ENCODE results near the gene CYSRT1. TPM values are rescaled to one million over a fixed set of nuclear protein-coding genes. Genes with fewer than 3 reads are reported as not detected.

CYSRT1 gene
- total and polyA plus RNA-seq, 2 donors (not counting 3 experiments of a cell fraction or from before 2014, with no cell fraction given): 0.44 to 1.1 TPM

DNA sequence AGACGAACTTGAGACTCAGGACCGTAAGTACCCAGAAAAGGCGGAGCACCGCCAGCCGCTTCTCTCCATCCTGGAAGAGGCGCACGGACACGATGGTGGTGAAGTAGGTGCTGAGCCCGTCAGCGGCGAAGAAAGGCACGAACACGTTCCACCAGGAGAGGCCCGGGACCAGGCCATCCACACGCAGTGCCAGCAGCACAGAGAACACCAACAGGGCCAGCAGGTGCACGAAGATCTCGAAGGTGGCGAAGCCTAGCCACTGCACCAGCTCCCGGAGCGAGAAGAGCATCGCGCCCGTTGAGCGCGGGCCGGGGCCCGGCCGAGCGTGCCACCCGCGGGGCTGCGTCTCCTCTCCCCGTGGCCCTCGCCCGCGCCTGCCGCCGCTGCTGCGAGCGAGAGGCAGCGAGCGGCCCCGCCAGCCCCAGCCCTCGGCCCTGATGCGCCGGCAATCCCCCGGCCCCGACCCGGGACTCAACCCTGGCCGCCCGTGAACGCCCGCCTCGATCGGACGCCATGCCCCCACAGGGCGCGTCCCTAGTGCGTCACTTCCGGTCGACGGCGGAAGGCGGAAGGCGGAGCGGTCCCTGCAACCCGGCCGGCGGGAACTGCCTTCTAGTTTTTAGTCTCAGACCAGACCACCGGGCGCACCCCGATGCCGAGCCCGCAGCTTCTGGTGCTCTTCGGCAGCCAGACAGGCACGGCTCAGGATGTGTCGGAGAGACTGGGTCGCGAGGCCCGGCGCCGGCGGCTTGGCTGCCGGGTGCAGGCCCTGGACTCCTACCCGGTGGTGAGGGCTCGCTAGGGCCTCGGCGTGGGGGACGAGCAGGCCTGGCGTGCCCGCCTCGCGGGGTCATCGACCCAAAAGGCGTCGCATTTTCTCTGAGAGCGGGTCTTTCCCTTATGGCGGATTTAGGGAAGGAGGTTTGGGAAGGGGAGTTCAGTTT lies 19.6 kb upstream of the CYSRT1 start, which contains the start of the genes NDOR1 and TMEM203:
Gene NDOR1, plus strand, starts transcription at position 575 of the 944 bp plus-strand sequence. Its CDS starts 78 bp downstream, at position 653.
Gene TMEM203, minus strand, starts transcription at position 523 of the 944 bp plus-strand sequence. Its CDS starts 234 bp downstream, at position 289.
- Histone ChIP-seq H3K9me1 (replicated peaks; ENCODE audit: control insufficient read depth, extremely low read depth, insufficient read depth, low read length) (no peaks in the 10 kb centered on the region), H3K4me3 (replicated peaks in 1 of 3; ENCODE audit: insufficient read depth in 1 of 3, low read depth in 1 of 3, low read length in 3 of 3) (peak within 1 kb of the TSS; percentile 61 to 68 (median 62)), H3K27ac (ENCODE audit: insufficient read depth, low read depth, low read length) (peak within 1 kb of the TSS; percentile 56), H3K9me3 (replicated peaks; ENCODE audit: control insufficient read depth, insufficient read depth, low read length) (no peaks in the 10 kb centered on the region), H3K4me2 (ENCODE audit: insufficient read depth, low read length) (peak within 1 kb of the TSS; percentile 83), H3K27me3 (ENCODE audit: control insufficient read depth in 2 of 2, insufficient read depth in 2 of 2, low read length in 2 of 2) (no peaks in the 10 kb centered on the region), H3K4me1 (ENCODE audit: control insufficient read depth, extremely low read depth, insufficient read depth, low read length) (peaks cover 26% of the 10 kb centered on the region), H3K36me3 (ENCODE audit: control insufficient read depth in 2 of 2, extremely low read depth in 1 of 2, insufficient read depth in 2 of 2, low read length in 2 of 2) (peaks cover 0 to 5% of the 10 kb centered on the region in 2 experiments), H3K9ac (replicated peaks; ENCODE audit: extremely low read depth, insufficient read depth, low read length) (peak within 1 kb of the TSS; percentile 85), H3K79me2 (ENCODE audit: control insufficient read depth, insufficient read depth, low read length) (peaks cover 35% of the 10 kb centered on the region), H4K20me1 (replicated peaks; ENCODE audit: control insufficient read depth, extremely low read depth, insufficient read depth, low read length) (no peaks in the 10 kb centered on the region), H2AFZ (ENCODE audit: low read depth, low read length) (peak within 1 kb of the TSS; percentile 65)
- FAIRE-seq: peak; percentile 81
- POLR2A ChIA-PET: interaction anchor here (1.0 to 1.4 kb wide), 2 partner anchors 17 to 35 kb away, joined by 3 to 4 read pairs; partner anchors contain the start of genes SSNA1 and TUBB4B
- peak; percentile 80 for DNase-seq (ENCODE audit: low read depth, low spot score)
- peak; percentile 97 for TF ChIP-seq POLR2A (IDR thresholded peaks at IDR 0.05; ENCODE audit: low read depth, low read length)
- TF ChIP-seq POLR2AphosphoS5 (IDR thresholded peaks at IDR 0.05; ENCODE audit: insufficient read depth, low read depth, low read length): peak; percentile 98
- no peak for TF ChIP-seq JUN (IDR thresholded peaks at IDR 0.05; ENCODE audit: borderline replicate concordance, insufficient read depth, insufficient read length, low read depth)
- CTCF ChIA-PET: interaction anchor here (1.0 to 2.1 kb wide), 6 partner anchors 8 to 36 kb away, joined by 3 to 13 read pairs (median 6); partner anchors contain the start of genes LRRC26, RNF208, RNF224 and SSNA1
- dilution Hi-C loops (cut with MboI; ENCODE audit: extremely low pct_ligation_motif_present, low sequenced_read_pairs) (no loop called here), intact Hi-C loops (cut with micrococcal nuclease) (loop anchor here (2.0 kb wide), 1 partner anchor 17 kb away; the partner anchor contains the start of genes ANAPC2 and SSNA1)
- TSS peak; percentile 73 for BruUV-seq (replicated peaks)

DNA sequence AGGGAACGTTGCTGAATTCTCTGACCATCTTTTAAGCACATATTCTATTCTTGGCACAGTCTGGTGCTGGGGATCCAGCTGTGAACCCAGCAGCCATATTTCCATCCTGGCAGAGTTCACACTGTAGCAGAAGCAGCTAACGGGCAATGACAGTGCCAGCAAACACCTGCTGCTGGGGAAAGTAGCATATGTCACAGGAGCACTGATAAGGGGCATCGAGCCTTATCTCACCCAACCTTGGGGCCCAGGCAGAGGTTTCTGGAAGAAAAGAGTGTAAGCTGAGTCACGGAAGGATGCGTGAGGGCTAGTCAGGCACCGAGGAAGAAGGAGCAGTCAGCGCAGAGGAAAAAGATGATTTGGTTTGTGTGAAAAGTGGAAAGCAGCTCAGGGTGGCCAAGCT lies 18.4 kb upstream of the CYSRT1 start:
- H3K27ac ChIP-seq (ENCODE audit: insufficient read depth, low read depth, low read length): no peak overlapping the region
- no peaks in the 10 kb centered on the region for H3K9me3 ChIP-seq (replicated peaks; ENCODE audit: control insufficient read depth, insufficient read depth, low read length)
- FAIRE-seq (no peak), DNase-seq (ENCODE audit: low read depth, low spot score) (no peak)
- peak overlapping the region; percentile 85 for H3K9ac ChIP-seq (replicated peaks; ENCODE audit: extremely low read depth, insufficient read depth, low read length)
- CTCF ChIA-PET: interaction anchor here (1.8 kb wide), 1 partner anchor 12 kb away, joined by 4 read pairs; no protein-coding TSS in a partner anchor
- peaks cover 0 to 5% of the 10 kb centered on the region in 2 experiments for H3K36me3 ChIP-seq (ENCODE audit: control insufficient read depth in 2 of 2, extremely low read depth in 1 of 2, insufficient read depth in 2 of 2, low read length in 2 of 2)
- dilution Hi-C loops (cut with MboI; ENCODE audit: extremely low pct_ligation_motif_present, low sequenced_read_pairs): no loop called here
- H2AFZ ChIP-seq (ENCODE audit: low read depth, low read length): no peak overlapping the region
- H3K9me1 ChIP-seq (replicated peaks; ENCODE audit: control insufficient read depth, extremely low read depth, insufficient read depth, low read length): no peaks in the 10 kb centered on the region
- H3K4me2 ChIP-seq (ENCODE audit: insufficient read depth, low read length): peak overlapping the region; percentile 83
- intact Hi-C loops (cut with micrococcal nuclease): no loop called here
- peak overlapping the region in 1 of 3 experiments; percentile 62 for H3K4me3 ChIP-seq (replicated peaks in 1 of 3; ENCODE audit: insufficient read depth in 1 of 3, low read depth in 1 of 3, low read length in 3 of 3)
- POLR2A ChIA-PET: interaction anchor here (1.0 kb wide), 1 partner anchor 34 kb away, joined by 3 read pairs; the partner anchor contains the start of gene TUBB4B
- peaks cover 21% of the 10 kb centered on the region for H3K4me1 ChIP-seq (ENCODE audit: control insufficient read depth, extremely low read depth, insufficient read depth, low read length)
- peaks cover 34% of the 10 kb centered on the region for H3K79me2 ChIP-seq (ENCODE audit: control insufficient read depth, insufficient read depth, low read length)
- no peaks in the 10 kb centered on the region for H4K20me1 ChIP-seq (replicated peaks; ENCODE audit: control insufficient read depth, extremely low read depth, insufficient read depth, low read length)
- BruUV-seq (replicated peaks): no TSS peak
- no peaks in the 10 kb centered on the region for H3K27me3 ChIP-seq (ENCODE audit: control insufficient read depth in 2 of 2, insufficient read depth in 2 of 2, low read length in 2 of 2)
- no peak for TF ChIP-seq EZH2 (IDR thresholded peaks at IDR 0.05; ENCODE audit: borderline replicate concordance, low read depth, low read length, severe bottlenecking)
